ENCODE data around the gene ZBTB7A.

ZBTB7A gene

DNA sequence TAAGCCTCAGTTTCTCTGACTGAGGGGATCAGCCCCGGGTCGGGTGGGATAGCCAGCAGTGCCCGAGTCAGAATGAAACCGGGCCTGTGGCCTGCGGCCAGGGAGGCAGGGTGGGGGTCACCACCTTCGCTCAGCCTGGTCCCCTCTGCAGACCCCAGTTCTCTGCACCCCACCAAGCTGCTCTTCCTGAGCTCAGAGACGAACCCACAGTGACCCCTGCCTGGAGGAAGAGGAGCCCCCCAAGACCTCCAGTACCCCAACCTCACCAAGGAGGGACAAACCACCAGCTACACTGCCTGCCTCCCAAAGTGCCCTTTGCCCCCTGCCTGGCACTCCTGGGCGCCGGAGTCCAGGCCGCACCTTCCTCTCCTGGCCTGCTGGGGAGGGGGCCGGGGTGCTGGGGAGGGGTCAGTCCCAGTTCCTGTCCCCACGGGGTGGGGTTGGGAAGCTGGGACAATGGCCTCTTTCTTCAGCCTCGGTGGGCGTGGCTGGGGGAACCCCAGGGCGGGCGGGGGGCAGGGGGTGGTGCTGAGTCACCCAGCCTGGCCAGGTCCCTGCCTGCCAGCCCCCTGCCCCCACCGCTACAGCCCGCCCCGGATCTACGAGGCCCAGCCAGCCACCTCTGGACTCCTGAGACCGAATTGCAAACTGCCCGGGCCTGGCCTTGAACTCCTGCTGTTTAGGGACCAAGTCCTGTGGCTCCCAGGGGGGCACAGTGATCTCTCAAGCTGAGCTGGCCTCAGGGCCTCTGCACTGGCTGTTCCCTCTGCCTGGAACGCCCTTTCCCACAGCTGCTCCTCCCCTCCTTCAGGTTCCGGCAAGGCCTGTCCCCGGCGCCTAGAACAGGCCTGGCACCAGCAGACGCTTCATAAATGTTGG, 14.3 kb downstream of the ZBTB7A start:
- no peak for DNase-seq

DNA sequence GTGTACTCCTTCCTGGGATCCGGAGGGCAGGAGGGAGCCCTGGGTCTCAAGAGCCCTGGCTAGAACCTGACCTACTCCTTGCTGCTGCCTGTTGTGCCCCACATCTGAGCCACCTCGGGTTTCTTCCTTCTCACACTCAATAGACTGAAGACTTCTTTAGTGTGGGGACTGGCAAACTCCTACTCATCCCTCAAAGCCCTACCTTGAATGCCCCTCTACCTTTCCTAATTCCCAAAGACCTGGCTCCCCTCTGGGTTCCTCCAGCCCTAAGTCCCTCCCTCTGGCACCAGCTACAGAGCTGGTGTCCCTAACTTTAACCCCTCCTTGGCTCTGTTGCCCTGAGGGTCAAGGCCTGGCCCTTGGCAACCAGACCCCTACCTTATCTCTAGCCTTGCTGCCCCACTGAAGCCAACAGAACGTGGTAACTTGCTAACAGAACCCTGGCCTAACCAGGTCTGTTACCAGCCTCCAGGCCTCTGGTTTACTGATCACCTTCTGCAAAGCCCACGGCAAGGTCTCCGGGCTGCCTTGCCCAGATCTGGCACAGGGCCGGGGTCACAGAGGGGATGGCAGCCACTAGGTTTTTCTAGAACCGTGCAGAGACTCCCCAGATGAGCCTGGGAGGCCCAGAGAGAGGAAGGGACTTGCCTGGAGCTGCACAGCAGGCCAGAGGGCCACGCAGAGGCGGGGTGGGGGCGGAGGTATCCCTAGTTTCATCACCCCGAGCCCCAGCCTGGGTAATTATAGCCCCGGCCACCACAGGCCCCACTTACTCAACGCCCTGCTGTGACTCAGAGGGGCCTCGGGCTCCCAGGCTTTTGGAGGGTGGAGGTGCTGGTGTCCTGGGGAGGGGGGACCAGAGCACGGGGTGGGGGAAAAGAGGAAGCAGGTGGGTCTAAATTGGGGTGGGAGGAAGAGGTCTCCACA, 15.3 kb downstream of the ZBTB7A start:
- DNase-seq: no peak

DNA sequence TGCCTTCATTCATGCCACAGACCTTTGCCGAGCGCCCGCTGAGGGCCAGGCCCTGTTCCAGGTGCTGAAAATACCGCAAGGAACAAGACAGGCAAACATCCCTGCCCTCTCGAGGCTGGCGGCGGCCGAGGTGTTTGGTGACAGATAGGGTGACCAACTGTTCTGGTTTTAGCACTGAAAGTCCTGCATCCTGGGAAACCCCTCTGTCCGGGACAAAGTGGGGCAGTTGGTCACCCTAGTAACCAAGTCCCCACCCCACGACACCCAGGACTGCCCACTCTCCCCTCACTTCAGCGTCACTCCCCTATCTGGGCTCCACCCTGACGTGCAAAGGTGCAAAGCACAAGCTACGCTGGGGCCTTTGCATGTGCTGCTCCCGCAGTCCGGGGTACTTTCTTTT, 17.3 kb downstream of the ZBTB7A start:
- DNase-seq: no peak

DNA sequence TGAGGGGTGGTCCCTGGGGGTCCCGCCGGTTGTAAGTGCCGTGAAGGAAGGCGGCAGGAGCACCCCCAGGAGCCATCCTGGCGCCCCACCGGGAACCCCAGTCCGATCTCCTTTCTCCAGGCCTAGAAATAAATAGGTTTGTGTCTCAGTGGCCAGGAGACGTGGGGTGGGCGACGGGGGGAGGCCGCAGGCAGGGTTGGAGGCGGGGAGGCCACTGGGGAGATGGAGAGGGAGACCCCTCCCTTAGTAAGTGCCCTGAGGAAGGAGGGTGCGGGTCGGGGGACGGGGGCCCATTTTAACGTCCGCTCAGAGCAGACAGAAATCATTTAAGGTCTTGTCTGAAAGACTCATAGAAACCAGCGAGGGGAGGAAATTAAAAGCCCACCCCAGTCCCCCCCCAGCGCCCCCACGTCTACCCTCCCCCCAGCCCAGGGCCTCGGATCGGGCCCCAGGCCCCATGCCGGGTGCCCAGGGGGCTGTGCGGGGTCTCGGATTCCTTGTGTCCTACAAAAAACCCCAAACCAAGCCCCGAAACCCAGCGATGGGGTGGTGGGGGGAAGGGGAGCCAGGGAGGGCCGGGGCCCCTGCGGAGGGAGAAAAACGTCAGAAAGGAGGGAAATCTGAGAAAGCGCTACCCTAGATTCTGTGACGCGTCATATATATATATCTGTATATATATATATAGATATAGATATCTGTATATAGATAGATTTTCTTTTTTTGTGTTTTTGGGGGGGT, 19.6 kb downstream of the ZBTB7A start:
- no peak for DNase-seq

DNA sequence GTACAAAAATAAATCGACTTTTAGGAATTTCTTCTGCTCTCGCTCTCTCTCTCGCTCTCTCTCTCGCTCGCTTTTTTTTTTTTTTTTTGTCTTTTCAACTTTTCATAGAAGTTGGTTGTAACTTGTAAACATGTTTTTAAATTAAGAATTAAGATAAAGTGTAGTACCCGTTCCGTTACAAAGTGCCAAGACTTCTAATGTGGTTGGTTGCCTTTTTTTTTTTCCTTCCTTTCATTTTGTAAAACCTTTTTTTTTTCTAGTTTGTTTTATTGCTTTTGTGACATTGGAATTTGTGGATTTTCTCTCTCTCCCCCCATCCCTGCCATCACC, 20.4 kb downstream of the ZBTB7A start:
- no peak for DNase-seq

DNA sequence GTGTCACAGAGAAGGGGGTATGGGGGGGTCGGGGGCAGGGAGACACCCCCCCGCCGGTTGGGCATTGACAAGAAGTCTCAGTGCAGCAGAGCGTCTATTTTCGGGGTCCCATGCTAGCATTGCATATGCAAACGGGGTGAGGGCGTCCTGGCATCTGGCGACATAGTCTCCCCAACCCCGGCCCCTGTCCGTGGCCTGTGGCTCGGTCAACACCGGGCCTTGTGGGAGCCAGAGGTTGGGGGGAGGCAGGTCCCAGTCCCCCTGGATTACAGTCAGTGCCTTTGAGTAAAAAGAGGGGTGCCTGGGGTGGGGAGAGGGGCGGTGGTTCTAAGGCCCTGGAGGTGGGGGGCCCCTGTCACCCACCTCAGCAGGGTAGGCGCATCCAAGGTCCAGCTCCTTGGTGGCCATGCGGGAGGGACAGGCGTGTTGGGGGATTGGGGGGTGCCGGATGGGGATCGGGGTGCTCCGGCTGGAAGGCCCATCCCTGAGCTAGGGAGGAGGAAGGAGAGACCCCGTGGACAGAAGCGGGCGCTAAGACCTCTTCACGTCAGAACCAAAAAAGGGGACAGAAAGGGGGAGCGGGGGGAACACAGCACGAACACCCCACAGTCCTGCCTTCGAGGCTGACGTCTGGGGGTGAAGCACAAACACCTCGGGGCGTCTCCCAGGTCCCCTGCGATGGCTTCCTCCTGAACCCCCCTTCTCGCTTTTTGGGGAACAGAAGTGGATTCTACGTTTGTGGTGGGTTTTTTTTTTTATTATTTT, 20.9 kb downstream of the ZBTB7A start:
- DNase-seq: no peak

DNA sequence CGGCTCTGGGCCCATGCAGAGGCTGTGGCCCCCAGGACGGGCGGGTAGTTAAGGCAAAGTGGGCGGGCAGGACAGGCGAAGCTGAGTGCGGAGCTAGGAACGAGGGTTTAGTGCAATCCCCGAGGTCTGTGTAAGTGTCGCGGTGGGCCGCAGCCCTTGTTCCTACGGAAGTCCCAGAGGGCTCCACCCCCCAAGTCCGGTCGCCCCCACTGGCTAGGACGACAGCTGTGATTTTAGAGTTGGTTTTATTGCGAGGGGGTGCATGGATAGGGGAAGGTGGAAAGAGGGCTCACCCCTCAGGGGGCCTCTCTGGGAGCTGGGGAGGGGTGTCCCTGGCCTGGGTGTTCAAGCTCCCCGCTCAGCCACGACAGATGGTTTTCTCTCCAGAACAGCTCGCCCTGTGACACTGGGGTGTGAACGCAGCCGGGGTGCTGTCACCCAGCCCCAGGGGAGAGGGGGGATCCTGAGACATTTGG, 21.7 kb downstream of the ZBTB7A start:
- no peak for DNase-seq

DNA sequence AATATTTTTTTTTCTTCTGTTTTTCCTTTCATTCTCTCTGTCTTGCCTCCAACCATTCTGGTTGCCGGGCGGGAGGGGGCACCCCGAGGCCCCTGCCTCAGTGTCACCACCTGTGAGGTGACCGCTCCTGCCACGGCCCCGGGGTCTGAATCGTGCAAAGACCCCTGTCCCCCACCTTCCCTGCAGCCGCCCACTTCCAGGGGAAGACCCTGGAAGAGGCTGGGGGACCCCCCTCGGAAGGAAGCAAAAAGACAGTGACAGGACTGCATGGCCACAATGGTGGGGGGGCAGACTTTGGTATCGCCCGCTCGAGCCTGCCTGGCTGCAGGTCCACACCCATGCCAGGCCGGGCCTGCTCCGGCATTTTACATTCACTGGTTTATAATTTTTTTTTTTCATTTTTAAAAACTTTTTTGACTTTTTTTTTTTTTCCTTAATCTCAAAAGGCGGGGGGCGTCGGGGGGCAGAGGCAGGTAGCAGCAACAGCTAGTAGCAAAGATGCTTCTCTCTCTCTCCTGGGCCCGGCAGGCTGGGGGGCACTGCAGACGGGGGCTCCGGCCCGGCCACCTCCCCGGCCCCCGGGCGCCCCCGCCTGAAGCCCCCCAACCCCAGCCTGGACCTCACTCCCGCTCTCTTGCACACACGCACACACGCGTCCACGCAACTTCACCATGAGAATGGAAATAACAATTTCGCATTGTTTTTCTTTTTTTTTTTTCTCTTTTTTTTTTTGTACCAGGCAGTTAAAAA, 22.6 kb downstream of the ZBTB7A start:
- DNase-seq: no peak

DNA sequence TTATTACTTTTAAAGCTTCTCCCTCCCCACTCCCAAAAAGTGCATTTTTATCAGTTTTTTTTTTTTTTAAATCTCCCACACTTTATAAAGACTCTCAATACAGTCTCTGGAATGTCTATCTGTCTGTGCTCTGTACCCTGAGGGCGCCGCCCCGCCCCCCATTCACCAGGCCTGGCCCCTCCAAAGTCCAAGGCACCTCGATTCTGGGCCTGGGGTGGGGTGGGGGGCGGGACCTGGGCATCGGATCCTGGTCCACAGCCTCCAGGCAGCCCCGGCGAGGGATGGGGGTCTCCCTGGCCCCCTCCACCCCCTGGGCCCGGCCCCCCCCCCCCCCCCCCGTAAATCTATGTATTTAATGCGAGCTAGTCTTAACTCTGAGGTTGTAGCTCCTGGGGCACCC, 23.3 kb downstream of the ZBTB7A start:
- DNase-seq: no peak

DNA sequence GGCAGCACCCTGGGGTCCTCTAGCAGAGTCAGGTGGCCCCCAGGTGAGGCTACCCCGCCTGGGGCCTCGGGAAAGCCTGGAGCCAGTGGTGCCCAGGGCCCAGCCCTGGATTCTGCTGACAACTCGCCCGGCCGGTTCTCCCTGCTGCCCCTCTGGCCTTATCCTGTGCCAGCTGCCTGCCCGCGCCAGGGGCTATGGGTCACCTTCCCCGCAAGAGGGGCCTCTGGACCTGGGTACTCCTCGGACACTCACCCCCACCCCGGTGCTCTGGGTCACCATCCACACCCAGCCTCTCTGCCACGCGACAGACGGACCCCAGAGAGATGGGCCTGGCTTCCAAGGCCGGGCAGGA, 24.0 kb downstream of the ZBTB7A start:
- no peak for DNase-seq

DNA sequence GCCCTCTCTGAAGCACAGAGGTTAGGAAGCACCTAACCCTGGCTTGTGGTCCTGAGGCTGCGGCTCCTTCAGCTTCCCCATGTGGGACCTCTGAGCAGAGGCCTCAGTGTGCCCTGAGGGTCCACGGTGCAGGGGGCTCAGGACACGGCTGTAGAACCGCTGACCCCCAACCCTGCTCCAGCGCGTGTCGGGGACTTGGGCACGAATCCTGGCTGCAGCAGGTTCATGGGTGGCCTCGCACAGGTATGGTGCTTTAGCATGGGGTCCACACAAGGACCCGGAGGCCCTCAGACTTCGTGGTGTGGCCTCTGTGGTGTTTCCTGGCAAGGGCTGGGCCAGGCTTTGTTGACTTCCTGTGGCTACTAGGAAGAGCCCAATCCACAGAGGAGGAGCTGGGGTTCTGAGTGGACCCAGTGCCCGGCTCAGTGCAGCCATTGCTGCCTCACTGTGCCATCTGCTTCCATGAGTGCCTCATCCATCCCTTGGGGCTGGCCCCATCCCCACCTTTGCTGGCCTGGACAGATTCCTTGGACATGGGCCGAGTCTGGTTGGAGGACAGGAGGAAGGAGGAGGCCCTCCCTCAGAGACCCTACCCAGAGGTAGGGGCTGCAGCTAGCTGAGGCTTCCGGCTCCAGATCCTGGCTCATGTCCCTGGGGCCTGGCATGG, 24.5 kb downstream of the ZBTB7A start:
- no peak for DNase-seq

DNA sequence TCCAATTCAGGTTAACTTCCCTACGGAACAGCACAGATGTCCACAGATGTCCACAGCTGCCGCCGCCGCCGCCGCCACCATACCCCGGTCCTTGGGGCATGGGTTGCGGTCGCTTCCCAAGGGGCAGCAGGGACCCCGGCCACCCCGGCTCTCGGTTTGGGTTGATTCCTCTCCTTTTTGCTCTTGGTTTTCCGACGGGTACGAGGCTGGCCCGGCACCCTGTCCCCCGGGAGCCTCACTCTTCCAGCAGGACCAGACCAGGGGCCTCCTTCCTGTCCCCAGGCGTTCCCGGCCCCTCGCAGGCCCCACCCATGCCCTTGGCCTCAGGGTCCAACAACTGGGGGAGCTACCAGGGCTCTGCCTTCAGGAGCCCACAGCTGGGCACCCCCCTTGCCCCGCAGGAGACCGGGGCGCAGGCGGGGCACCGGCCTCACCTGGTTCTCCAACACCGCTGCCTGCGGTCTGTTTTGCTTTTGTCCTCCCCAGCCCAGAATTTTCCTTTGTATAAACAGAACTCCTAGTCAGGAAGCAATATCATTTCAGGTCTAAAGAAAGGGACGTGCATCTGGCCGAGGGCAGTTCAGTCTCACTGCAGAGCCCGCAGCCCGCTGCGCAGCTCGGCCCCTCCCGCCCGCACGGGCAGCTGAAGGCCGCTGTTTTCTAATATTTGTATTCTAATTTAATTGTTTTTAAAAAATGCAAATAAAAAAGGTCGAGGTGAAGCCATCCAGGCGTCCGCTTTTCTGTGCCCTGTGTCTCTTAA, 27.9 kb downstream of the ZBTB7A start:
- DNase-seq: no peak

DNA sequence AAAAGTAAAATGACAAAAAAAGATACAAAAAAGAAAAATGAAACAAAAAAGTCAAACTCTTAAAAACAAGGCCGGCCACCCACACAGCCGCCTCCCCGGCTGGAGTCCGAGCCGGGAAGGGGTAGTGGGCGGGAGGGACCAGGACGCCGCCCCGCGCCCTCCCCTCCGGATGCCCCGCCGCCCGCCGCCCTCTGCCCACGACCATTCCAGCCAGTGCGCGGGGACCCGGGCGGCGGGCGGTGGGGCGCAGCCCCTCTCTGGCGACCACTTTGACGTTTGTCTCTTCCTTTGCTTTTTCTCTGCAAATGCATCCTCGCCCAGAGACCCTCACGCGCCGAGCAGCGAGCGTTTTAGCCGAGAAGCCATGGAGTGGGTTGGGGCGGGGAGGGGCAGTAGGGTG, 28.6 kb downstream of the ZBTB7A start:
- no peak for DNase-seq

DNA sequence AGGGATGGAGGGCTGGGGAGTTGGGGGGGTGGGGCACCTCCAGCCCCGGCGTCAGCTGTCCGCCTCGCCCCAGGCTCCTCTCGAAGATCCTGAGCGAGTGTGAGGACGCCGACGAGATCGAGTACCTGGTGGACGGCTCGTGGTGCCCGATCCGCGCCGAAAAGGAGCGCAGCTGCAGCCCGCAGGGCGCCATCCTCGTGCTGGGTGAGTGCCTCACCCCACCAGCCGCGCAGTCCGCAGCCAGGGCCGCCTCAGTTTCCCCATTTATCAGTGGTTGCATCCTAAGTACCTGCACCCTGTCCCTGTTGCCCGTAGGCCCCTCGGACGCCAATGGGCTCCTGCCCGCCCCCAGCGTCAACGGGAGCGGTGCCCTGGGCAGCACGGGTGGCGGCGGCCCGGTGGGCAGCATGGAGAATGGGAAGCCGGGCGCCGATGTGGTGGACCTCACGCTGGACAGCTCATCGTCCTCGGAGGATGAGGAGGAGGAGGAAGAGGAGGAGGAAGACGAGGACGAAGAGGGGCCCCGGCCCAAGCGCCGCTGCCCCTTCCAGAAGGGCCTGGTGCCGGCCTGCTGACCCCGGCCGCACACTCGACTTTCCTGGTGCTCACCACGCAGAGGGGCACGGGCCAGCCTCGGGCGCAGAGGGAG, 29.3 kb downstream of the ZBTB7A start:
- DNase-seq: no peak

DNA sequence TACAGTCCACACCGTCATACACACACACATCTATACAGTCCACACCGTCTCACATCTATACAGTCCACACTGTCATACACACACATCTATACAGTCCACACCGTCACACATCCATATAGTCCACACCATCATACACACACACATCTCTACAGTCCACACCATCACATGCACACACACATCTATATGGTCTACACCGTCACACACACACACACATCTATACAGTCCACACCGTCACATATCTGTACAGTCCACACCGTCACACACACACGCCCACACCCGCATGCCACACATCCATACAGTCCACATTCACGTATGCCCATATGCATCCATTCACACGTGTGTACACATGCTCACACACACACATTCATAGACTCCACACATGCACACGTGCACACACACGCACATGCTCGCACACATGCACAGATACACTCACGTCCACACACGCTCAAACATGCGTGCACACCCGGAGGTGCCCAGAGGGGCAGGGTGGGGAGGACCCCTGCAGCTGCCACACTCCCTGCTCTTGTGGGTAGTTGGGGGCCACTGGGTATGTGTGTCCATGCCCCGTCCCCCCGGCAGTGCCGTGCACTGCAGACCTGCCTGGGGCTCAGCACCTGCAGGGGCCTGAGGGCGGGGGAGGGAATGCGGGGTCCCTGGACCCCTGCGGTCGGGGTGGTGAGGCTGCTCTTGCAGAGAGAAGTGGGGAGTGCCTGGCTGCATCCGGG, 30.0 kb downstream of the ZBTB7A start:
- DNase-seq: no peak

DNA sequence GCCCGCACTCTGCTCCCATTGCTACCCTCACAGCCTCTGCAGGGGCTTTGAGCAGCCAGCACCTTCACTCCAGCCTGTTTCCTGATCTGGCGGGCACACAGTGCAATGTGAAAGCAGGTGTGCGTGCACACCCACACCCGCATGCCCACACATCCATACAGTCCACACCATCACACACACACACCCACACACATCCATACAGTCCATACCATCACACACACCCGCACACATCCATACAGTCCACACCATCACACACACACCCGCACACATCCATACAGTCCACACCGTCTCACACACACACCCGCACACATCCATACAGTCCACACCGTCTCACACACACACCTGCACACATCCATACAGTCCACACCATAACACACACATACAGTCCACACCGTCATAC, 31.1 kb downstream of the ZBTB7A start:
- no peak for DNase-seq

DNA sequence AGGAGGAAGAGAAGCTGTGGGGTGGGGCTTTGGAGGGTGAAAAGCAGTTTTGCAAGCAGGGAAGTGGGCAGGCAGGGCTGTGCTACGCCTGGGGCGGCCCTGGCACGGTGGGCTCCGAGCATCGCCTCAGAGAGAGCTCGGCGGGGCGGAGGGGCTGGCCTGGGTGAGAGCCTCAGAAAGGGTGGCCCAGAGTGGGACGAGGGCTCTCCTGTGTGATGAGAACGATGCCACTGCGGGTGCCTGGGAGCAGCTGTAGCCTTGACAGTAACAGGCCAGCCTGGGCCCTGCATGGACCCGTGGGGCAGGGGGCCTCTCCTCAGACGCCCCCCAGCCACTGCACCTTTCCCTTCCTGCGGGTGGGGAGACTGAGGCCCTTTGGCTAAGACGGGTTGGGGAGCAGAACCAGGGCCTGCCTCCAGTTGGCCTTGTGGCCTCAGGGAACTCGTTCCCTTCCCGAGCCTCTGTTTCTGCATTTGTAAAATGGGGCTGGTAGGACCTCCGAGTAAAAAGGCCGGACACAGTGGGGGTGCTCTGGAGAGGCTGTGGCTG, 31.6 kb downstream of the ZBTB7A start:
- DNase-seq: no peak

DNA sequence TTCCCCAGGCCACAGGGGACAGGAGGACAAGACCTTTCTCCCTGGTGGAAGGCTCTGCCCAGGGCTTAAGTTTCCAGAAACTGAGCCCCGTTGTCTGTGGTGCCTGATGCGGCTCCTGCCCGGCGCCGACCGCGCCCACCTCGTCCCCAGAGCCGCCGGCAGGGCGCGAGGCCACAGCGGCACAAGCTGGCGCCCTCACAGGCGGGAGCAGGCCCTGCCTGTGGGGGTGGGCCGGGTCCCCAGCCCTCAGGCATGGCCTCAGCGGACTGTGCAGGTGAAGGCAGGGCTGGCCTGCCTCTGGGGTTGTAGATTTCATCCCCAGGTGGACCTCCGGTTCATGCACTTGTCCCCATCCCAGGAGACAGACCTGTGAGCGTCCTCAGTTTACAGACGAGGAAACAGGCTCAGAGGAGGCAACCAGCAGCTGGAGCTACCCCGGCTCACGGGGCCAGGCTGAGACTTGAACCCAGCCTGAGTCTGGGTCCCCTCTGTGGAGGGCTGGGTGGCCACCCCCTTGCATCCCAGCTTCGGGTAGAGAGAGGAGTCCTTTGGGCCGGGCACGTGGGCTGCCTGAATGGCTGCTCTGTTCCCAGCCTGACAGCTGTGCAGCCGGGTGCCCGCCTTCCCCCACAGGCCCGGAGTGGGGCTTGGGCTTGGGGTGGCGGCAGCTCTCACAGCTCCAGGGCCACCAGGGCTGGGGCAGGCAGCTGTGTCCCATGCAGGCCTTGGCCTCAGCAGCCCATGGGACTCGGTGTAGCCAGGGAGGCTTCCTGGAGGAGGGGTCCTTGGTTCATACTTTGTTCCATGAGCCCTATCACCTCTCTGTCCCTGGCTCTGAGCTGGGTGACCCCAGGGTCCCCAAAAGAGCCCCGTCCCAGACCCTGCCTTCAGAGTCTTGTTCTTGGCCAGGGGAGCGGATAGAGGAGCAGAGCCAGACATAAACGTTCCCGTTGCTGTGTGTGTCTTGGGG, 32.4 kb downstream of the ZBTB7A start:
- DNase-seq: no peak

Measured in activated CD8-positive, alpha-beta memory T cell treated with anti-CD3 and anti-CD28 coated beads for 24 hours (primary cell).